K562 (cell line): ENCODE data around the gene ZNF346. TPM values are rescaled to one million over a fixed set of nuclear protein-coding genes. Genes with fewer than 3 reads are reported as not detected.

Source experiments
- ATAC-seq: fragments of 200-7000 bp; cut with Tn5 transposase; 3 replicates; pipeline ENCODE4 v1.9.1; 2020; ENCODE audit warnings: moderate library complexity
- BruUV-seq: library from RNA; stranded (reverse); fragments of 400-500 nt; replicated peaks from 2 replicates; lab custom pipeline; 2021; lab: Mats Ljungman, UMichigan
- CTCF ChIA-PET: fragments of 300-600 bp; formaldehyde crosslinking; extraction: SDS; loops from one replicate; lab custom pipeline; 2021; ENCODE audit warnings: low intra/inter-chr PET ratio; lab: Yijun Ruan, JAX
- POLR2A ChIA-PET: fragments of 300-600, 350-650 bp; sonication (Branson Sonifier 250); formaldehyde crosslinking; extraction: SDS; loops from one replicate; lab custom pipeline; 2021; ENCODE audit warnings: antibody characterized with exemption, inconsistent platforms; lab: Yijun Ruan, JAX
- DNase-seq, 4 experiments: peaks; one replicate each; pipeline versions ENCODE4 v3.0.0 to v3.0.0-alpha.2; 2011 to 2018; ENCODE audit warnings: low spot score in 3 of 4, mixed read lengths in 3 of 4; ENCODE audit errors: extremely low read depth in 1 of 4
- FAIRE-seq: peaks from 2 replicates; lab custom pipeline; 2011; peaks lifted over from hg19 to GRCh38; lab: Jason Lieb, UNC
- H2AFZ ChIP-seq: 2 replicates; pipeline ENCODE4 v1.6.0; 2011; ENCODE audit warnings: low read depth, low read length, control low read depth, inconsistent platforms
- H3K27ac ChIP-seq: fragments of 200-600 bp; 3 replicates; pipeline ENCODE4 v1.8.0; 2011; ENCODE audit warnings: low read depth, mild to moderate bottlenecking, control low read depth, inconsistent platforms, low read length, moderate library complexity, mixed read lengths; ENCODE audit errors: extremely low read depth
- H3K27me3 ChIP-seq, 2 experiments: fragments of 300-600 bp in 1 of 2; 2 replicates in 1 of 2; 3 replicates in 1 of 2; pipeline versions ENCODE4 v1.6.0 to v1.8.0; 2011; ENCODE audit warnings: inconsistent platforms in 2 of 2, low read length in 2 of 2, mild to moderate bottlenecking in 1 of 2, mixed read lengths in 1 of 2, moderate library complexity in 1 of 2; ENCODE audit not compliant: control insufficient read depth in 2 of 2, insufficient read depth in 2 of 2
- H3K36me3 ChIP-seq: fragments of 300-600 bp; 3 replicates; pipeline ENCODE4 v1.8.0; 2011; ENCODE audit warnings: mild to moderate bottlenecking, low read length, inconsistent platforms; ENCODE audit not compliant: control insufficient read depth, insufficient read depth
- H3K4me1 ChIP-seq, 2 experiments: fragments of 200-600 bp in 1 of 2; replicated peaks in 1 of 2; 2 replicates in 1 of 2; 3 replicates in 1 of 2; pipeline versions ENCODE4 v1.5.1 to v1.8.0; 2011; ENCODE audit warnings: inconsistent platforms in 2 of 2, low read length in 2 of 2, mild to moderate bottlenecking in 1 of 2, mixed read lengths in 1 of 2, moderate library complexity in 1 of 2; ENCODE audit not compliant: control insufficient read depth in 2 of 2, insufficient read depth in 2 of 2
- H3K4me2 ChIP-seq: 2 replicates; pipeline ENCODE4 v1.6.1; 2011; ENCODE audit warnings: low read length, control low read depth, inconsistent platforms, mixed read lengths; ENCODE audit not compliant: insufficient read depth
- H3K4me3 ChIP-seq: fragments of 200-600 bp; sonication (generic), shearing (Covaris generic); 2 replicates; pipeline ENCODE4 v1.5.1; 2016; ENCODE audit warnings: control low read depth, inconsistent platforms
- H3K79me2 ChIP-seq: fragments of 200-600 bp; 3 replicates; pipeline ENCODE4 v1.8.0; 2011; ENCODE audit warnings: low read length, inconsistent platforms; ENCODE audit not compliant: control insufficient read depth, insufficient read depth
- H3K9ac ChIP-seq, 2 experiments: 2 replicates each; pipeline versions ENCODE4 v1.6.0 to v1.6.1; 2011; ENCODE audit warnings: low read depth in 2 of 2, low read length in 2 of 2, control low read depth in 1 of 2, inconsistent platforms in 1 of 2, mild to moderate bottlenecking in 1 of 2, mixed read lengths in 1 of 2; ENCODE audit not compliant: insufficient read depth in 1 of 2
- H3K9me1 ChIP-seq: one replicate; pipeline ENCODE4 v1.6.0; 2011; ENCODE audit warnings: inconsistent platforms, mild to moderate bottlenecking, low read length, moderate library complexity; ENCODE audit not compliant: control insufficient read depth, insufficient read depth
- H3K9me3 ChIP-seq: replicated peaks from 2 replicates; pipeline ENCODE4 v1.5.1; 2011; ENCODE audit warnings: low read depth, low read length, inconsistent platforms; ENCODE audit not compliant: control insufficient read depth, insufficient read depth
- H4K20me1 ChIP-seq: replicated peaks from 2 replicates; pipeline ENCODE4 v1.6.1; 2011; ENCODE audit warnings: low read length, inconsistent platforms, mixed read lengths; ENCODE audit not compliant: control insufficient read depth, insufficient read depth
- CEBPB ChIP-seq: fragments of 450-650 bp; IDR thresholded peaks from 2 replicates; pipeline ENCODE4 v1.6.1; 2016; ENCODE audit warnings: missing genetic modification characterization, missing compliant biosample characterization
- E2F6 ChIP-seq, 2 experiments: IDR thresholded peaks; 2 replicates each; pipeline ENCODE4 v1.6.1; 2011; ENCODE audit warnings: borderline replicate concordance in 1 of 2, control low read depth in 1 of 2, low read depth in 1 of 2, low read length in 1 of 2, mild to moderate bottlenecking in 1 of 2, mixed read lengths in 1 of 2, moderate library complexity in 1 of 2; ENCODE audit not compliant: insufficient read depth in 1 of 2, insufficient read length in 1 of 2, poor library complexity in 1 of 2, severe bottlenecking in 1 of 2; ENCODE audit errors: extremely low read depth in 1 of 2
- SLC30A9 ChIP-seq: fragments of 250-450 bp; sonication (Bioruptor Pico); IDR thresholded peaks from 2 replicates; pipeline ENCODE4 v1.8.0; 2022; ENCODE audit warnings: mild to moderate bottlenecking, moderate library complexity
- WGBS: fragments of 100-300 bp; shearing (Covaris generic); methylation state at CpG from one replicate; pipeline ENCODE4 v1.1.6; 2016; ENCODE audit warnings: low coverage, mixed read lengths; ENCODE audit not compliant: insufficient coverage; ENCODE audit errors: missing lambda C conversion rate; 5-methylcytosine and 5-hydroxymethylcytosine counted together
- in situ Hi-C: fragments of 300-500 bp; cut with MboI; formaldehyde crosslinking; loops from 4 replicates; pipeline ENCODE4 v1.15.0; 2018; ENCODE audit warnings: inconsistent platforms, mixed read lengths
- intact Hi-C: fragments of 100-400 bp; cut with micrococcal nuclease; formaldehyde crosslinking; loops from 2 replicates; pipeline ENCODE4 v1.14.2; 2022
- polyA plus RNA-seq, 8 experiments: library from polyadenylated mRNA; depleted of rRNA in 4 of 8; stranded (reverse) in 5 of 8; unstranded in 3 of 8; fragments of >200 nt; fragmentation: Nextera tagmentation in 2 of 8; fragmentation: Illumina TruSeq in 1 of 8; extraction: Ambion mirVana in 2 of 8; extraction: Trizol in 1 of 8; gene quantifications; 2 replicates each; pipeline versions ENCODE4 v1.2.1 to v1.2.3, GENCODE V29; 2011 to 2014; ENCODE audit warnings: inconsistent platforms in 1 of 8, missing spikeins in 1 of 8
- total RNA-seq, 7 experiments: library from RNA; depleted of rRNA in 6 of 7; stranded (reverse); fragments of >200 nt in 6 of 7; fragmentation: Illumina TruSeq in 2 of 7; extraction: Trizol in 2 of 7; gene quantifications; 2 replicates each; pipeline versions ENCODE4 v1.2.1 to v1.2.3, GENCODE V29; 2011 to 2021; ENCODE audit warnings: low replicate concordance in 1 of 7

ZNF346 gene
- total and polyA plus RNA-seq, 9 of the 15 experiments (the other 6 are each of a cell fraction or from before 2014, with no cell fraction given): 5.0 to 25.1 (median 20.1) TPM

GRCh38 chr5:177089127-177089526, 66.6 kb downstream of the ZNF346 start:
- Histone ChIP-seq H2AFZ (no peak overlapping the region), H3K9ac (peak overlapping the region in 1 of 2 experiments; percentile 74; a peak in 2 of 4 replicates), H3K79me2 (peaks cover 6% of the 10 kb centered on the region; the same call in 2 of the 3 replicates), H3K36me3 (peaks cover 5% of the 10 kb centered on the region; the same call in 2 of the 3 replicates), H3K4me1 (peaks cover 21 to 36% of the 10 kb centered on the region in 2 experiments; a peak in 4 of 5 replicates), H3K4me2 (no peak overlapping the region), H3K9me1 (no peaks in the 10 kb centered on the region), H3K27ac (no peak overlapping the region), H3K4me3 (no peak overlapping the region), H3K27me3 (no peaks in the 10 kb centered on the region), H3K9me3 (no peaks in the 10 kb centered on the region), H4K20me1 (no peaks in the 10 kb centered on the region)
- in situ Hi-C loops (no loop called here), intact Hi-C loops (no loop called here)
- no TSS peak for BruUV-seq
- DNase-seq: peak in 1 of 4 experiments; percentile 20
- ChIA-PET CTCF (no interaction called here), POLR2A (interaction anchor here (0.6 to 1.2 kb wide), 2 partner anchors 8 to 216 kb away, joined by 3 to 6 read pairs; no protein-coding TSS in a partner anchor)
- TF ChIP-seq CEBPB (0 out of 2 replicates have a peak, but pooled peaks have one; percentile 24), SLC30A9 (no peak), E2F6 (IDR thresholded peaks at IDR 0.05; ENCODE audit: borderline replicate concordance in 1 of 2, extremely low read depth in 1 of 2, insufficient read depth in 1 of 2, insufficient read length in 1 of 2, low read depth in 1 of 2, low read length in 1 of 2, poor library complexity in 1 of 2, severe bottlenecking in 1 of 2) (peak in 1 of 2 experiments; percentile 24)
- 44% methylated on average over 5 of the region's 5 CpGs for WGBS
- no peak for FAIRE-seq
- no peak for ATAC-seq
